ENCODE data around the gene TEX264. TPM values are rescaled to one million over a fixed set of nuclear protein-coding genes. Genes with fewer than 3 reads are reported as not detected.

The TEX264 gene
- total and polyA plus RNA-seq, 2 of the 13 experiments (the other 11 are each of a cell fraction or from before 2014, with no cell fraction given): 35.2 to 52.1 TPM

- ATAC-seq (no peak), DNase-seq (ENCODE audit: low spot score) (no peak), FAIRE-seq (no peak)
- H3K4me1 ChIP-seq (ENCODE audit: insufficient read depth, low read length): no peaks in the 10 kb centered on the region
- H3K4me2 ChIP-seq (ENCODE audit: low read depth, low read length): no peak overlapping the region
- CTCF ChIA-PET (ENCODE audit: low intra/inter-chr PET ratio, low total read pairs): no interaction called here
- 79% methylated on average over 3 of the region's 3 CpGs for WGBS (ENCODE audit: low lambda C conversion rate)
- TF ChIP-seq NR2F6 (IDR thresholded peaks at IDR 0.05): no peak
- no peak for TF ChIP-seq NR2F6 (CRISPR knock-in tag; IDR thresholded peaks at IDR 0.05)
- TF ChIP-seq NR1H2 (CRISPR knock-in tag; IDR thresholded peaks at IDR 0.05; ENCODE audit: borderline replicate concordance, low read depth): no peak
- TF ChIP-seq, protein P1, sequence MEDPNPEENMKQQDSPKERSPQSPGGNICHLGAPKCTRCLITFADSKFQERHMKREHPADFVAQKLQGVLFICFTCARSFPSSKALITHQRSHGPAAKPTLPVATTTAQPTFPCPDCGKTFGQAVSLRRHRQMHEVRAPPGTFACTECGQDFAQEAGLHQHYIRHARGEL (CRISPR knock-in tag; IDR thresholded peaks at IDR 0.05): no peak
- no peak for TF ChIP-seq MNT (IDR thresholded peaks at IDR 0.05)
- TF ChIP-seq MED1 (CRISPR knock-in tag; IDR thresholded peaks at IDR 0.05): no peak
- no peak for TF ChIP-seq ZNF720 (CRISPR knock-in tag; IDR thresholded peaks at IDR 0.05)
- TF ChIP-seq, protein P2, sequence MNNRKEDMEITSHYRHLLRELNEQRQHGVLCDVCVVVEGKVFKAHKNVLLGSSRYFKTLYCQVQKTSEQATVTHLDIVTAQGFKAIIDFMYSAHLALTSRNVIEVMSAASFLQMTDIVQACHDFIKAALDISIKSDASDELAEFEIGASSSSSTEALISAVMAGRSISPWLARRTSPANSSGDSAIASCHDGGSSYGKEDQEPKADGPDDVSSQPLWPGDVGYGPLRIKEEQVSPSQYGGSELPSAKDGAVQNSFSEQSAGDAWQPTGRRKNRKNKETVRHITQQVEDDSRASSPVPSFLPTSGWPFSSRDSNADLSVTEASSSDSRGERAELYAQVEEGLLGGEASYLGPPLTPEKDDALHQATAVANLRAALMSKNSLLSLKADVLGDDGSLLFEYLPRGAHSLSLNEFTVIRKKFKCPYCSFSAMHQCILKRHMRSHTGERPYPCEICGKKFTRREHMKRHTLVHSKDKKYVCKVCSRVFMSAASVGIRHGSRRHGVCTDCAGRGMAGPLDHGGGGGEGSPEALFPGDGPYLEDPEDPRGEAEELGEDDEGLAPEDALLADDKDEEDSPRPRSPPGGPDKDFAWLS (CRISPR knock-in tag; IDR thresholded peaks at IDR 0.05; ENCODE audit: borderline replicate concordance): no peak
- in situ Hi-C loops (cut with HindIII; ENCODE audit: extremely low pct_ligation_motif_present, low pct_unique_long_range_greater_than_20kb): no loop called here
- no peak overlapping the region for H2AFZ ChIP-seq (ENCODE audit: low read length)
- no peaks in the 10 kb centered on the region for H3K79me2 ChIP-seq (ENCODE audit: insufficient read depth, low read length)
- no TSS peak for BruUV-seq (replicated peaks)
- no peaks in the 10 kb centered on the region for H4K20me1 ChIP-seq (ENCODE audit: insufficient read depth, low read length)
- POLR2A ChIA-PET: no interaction called here
- H3K9me3 ChIP-seq (ENCODE audit: low read length): no peaks in the 10 kb centered on the region
- H3K27me3 ChIP-seq (ENCODE audit: control insufficient read depth in 1 of 2, insufficient read depth in 2 of 2, low read length in 2 of 2): no peaks in the 10 kb centered on the region
- peaks cover 1 to 41% of the 10 kb centered on the region in 2 experiments; a peak in 4 of 5 replicates for H3K36me3 ChIP-seq (replicated peaks in 1 of 2; ENCODE audit: control insufficient read depth in 1 of 2, insufficient read depth in 2 of 2, low read length in 2 of 2)
- H3K27ac ChIP-seq (ENCODE audit: extremely low read length, insufficient read depth, low read length): no peak overlapping the region
- no peak overlapping the region for H3K9ac ChIP-seq (ENCODE audit: insufficient read depth, low read depth, low read length)
- intact Hi-C loops (cut with micrococcal nuclease; ENCODE audit: unreplicated experiment): no loop called here
- no peak overlapping the region for H3K4me3 ChIP-seq (replicated peaks in 1 of 3; ENCODE audit: insufficient read depth in 1 of 3, low read depth in 2 of 3, low read length in 3 of 3)
These were observed 13.8 kb upstream of the TEX264 start for GRCh38 chr3:51657234-51657633.
